Fibroblast of lung (primary cell): ENCODE measurements around the gene UBQLN4.

Experiments used
- CTCF ChIP-seq, 2 donors: IDR thresholded peaks in 1 of 2; conservative IDR thresholded peaks in 1 of 2; 1 replicate in 1 of 2; 2 replicates in 1 of 2; pipeline ENCODE4 v1.5.1; 2011 to 2012; ENCODE audit warnings: low read length in 2 of 2, control low read depth in 1 of 2, inconsistent platforms in 1 of 2, low read depth in 1 of 2, mild to moderate bottlenecking in 1 of 2
- EZH2 ChIP-seq: IDR thresholded peaks from 2 replicates; pipeline ENCODE4 v1.5.1; 2012; ENCODE audit warnings: low read length, control low read depth, mild to moderate bottlenecking; ENCODE audit errors: missing control alignments

- no peak for TF ChIP-seq CTCF (conservative IDR thresholded peaks at IDR 0.05 in 1 of 2, IDR thresholded peaks at IDR 0.05 in 1 of 2; ENCODE audit: low read depth in 1 of 2, low read length in 2 of 2)
- no peak for TF ChIP-seq EZH2
These were observed 8.6 kb upstream of the UBQLN4 start for GRCh38 chr1:156062189-156062588.
